T follicular helper cell (primary cell): Measurements from ENCODE around the gene ANKRD1.
"Not testable (repeated sequence)": the region's sequence is repeated elsewhere in the genome, so short reads cannot be mapped to it uniquely, and the experiment has no call there.

Experiments
- DNase-seq: peaks from one replicate; pipeline ENCODE4 v3.0.0-alpha.2; 2020; ENCODE audit warnings: low read depth

The ANKRD1 gene

DNA sequence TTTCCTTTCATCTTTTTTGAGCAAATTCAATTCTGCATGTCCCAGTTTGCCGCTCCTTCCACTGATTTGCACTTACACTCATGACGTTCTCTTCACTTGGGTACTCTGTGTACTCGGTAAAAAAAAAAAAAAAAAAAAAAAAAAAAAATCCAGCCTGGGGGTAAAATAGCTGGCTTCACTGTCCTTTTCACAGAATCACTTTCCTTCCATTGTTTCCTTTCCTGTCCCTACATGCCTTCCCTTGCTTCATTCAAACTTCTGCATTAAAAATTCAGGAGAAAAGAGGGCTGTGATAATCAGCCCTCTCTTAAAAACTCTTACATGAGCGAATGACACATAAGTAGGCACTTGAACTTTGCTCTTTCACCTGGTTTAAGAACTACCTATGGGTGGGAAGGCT is 8.7 kb downstream of the ANKRD1 start:
- DNase-seq, result no peak

DNA sequence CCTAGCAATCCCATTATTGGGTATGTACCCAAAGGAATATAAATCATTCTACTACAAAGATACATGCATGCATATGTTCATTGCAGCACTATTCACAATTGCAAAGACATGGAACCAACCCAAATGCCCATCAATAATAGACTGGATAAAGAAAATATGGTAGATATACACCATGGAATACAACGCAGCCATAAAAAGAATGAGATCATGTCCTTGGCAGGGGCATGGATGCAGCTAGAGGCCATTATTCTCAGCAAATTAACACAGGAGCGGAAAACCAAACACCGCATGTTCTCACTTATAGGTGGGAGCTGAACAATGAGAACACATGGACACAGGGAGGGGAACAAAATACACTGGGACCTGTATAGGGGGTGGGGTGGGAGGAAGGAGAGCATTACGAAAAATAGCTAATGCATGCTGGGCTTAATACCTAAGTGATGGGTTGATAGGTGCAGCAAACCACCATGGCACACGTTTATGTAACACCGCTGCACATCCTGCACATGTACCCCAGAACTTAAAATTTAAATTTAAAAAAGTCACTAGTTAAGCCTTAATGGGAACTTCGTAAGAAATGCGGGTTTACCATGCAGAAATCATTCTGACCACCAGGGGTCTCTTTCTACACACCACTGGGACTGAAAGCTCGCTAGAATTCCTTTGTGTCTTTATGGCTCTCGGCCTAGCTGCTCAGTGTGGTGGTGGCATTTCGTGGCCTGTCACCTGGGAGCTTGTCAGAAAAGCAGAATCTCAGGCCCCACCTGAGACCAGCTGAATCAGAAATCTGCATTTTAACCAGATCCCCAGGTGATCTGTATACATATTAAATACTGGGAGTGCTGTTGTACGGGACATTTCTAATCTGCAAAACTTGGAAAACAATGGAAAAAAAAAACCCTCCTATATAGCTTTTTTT is 9.5 kb downstream of the ANKRD1 start:
- peak; percentile 22 for DNase-seq

DNA sequence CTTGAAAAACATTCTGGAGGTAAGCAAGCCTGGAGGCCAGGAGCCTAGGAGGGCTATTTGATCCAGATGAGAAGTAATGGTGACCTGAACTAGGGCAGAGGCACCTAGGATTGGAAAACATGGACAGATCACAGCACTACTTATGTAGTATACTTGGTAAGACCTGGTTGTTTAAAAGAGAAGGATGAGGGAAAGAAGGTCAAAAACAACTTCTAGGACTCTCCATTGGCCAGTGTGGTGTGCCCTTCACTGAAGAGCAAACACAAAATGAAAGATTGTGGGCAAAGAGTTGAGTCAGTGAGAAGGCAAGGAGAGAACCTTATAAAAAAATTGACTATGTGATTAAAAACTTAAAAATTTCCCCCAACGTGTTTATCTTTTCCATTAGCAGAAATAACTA is 14.3 kb downstream of the ANKRD1 start:
- no peak for DNase-seq

DNA sequence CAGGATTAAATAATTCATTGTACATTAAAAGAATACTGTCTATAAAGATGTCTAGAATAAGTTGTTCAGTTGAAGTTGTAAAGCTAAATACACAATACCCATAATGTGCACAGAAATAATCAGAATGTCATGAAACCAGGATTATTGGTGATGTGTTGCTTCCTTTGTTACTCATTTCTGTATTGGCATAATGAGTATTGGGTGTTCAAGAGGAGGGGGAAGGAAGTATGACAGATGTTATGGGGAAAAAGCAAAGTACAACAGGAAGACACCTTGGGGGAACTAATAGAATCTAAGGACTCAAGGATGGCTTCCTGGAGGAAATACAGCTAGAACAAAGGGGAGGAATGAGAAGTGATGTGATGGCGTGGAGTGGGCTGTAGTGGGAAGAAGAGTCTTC is 15.0 kb downstream of the ANKRD1 start:
- no peak for DNase-seq

DNA sequence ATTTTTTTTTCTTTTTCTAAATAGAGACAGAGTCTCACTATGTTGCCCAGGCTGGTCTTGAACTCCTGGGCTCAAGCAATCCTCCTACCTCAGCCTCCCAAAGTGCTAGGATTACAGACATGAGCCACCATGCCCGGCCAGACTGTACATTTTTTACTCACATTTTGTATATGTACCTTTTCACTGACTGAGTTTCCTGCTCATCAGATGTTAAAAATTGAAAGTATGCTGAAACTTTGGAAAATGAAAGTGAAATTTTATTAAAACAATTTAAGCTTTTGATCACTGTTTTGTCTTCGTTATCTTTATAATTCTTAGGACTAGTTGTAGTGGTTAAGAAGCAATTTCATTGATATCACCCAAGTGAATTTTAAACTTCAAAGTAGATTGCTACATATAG is 24.0 kb downstream of the ANKRD1 start:
- DNase-seq, result not testable (repeated sequence)

DNA sequence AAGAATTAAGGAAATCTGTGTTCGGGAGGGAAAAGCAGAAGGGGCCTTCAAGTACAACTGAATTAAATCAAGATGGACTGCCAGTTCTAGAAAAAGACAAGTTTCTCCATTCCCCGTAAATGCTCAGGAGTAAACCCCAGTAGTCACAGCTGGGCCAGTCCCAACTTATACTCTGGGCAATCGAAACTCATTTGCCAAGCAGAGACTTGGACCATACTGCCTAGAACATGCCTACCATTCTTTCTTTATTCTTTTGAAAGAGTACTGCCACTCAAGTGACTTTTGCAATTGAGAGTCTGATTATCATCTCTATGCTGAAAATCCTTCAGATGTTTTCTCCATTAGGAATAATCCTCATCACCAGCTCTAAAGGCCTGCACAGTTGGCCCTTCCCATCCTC is 27.7 kb downstream of the ANKRD1 start:
- no peak for DNase-seq

DNA sequence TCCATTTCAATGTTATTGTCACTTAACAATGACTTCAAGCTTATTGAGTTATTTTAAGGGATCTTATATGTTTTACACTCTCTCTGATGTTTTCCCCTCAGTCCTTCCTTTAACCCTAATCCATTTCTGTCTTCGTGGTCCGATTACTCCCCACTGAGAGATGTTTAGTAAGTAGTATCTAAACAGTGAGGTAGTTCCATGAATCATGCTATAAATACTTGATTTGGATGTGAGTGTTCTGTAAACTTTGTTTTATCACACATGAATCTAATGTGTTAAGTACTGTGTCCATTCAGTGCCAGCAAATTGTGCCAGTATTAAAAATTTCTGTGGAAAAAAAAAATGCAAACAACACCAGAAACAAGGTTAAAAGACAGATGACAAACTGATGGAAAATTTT is 30.5 kb downstream of the ANKRD1 start:
- no peak for DNase-seq

DNA sequence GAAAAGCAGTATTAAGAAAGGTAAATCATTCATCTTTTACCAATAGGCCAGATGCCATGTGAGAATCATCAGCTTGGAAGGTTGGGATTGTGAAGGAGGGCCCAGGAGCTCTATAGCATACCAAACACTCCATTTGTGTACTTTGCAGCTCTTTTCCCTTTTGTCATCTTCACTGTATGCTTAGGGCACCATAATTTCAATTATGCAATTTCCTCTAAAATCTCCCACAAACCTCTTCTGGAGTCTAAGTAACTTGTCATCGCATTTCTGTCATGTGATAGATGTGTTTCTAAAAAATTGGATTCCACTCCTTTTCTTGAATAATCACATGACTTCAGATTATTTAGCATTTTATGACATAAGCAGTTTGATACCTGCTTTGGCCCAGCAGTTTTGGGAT is 31.3 kb downstream of the ANKRD1 start:
- DNase-seq, result no peak

DNA sequence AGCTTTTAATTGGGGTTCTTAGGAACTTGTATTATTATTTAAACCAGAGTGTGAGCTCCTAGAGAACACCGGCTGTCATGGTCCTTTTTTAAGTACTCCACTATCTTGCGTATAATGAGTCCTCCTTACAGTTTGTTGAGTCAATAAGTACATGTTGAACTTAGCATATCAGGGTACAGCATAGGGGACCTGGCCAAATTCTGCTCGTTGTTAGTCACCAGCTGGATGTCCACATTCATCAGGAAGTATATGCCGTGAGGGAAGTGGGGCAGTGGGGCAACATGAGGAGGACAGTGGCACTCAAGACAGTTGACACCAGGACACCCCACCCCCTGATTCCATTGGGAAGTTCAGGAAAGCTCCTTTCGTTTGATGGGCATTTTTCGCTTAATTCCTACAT is 32.5 kb downstream of the ANKRD1 start:
- DNase-seq, result no peak

DNA sequence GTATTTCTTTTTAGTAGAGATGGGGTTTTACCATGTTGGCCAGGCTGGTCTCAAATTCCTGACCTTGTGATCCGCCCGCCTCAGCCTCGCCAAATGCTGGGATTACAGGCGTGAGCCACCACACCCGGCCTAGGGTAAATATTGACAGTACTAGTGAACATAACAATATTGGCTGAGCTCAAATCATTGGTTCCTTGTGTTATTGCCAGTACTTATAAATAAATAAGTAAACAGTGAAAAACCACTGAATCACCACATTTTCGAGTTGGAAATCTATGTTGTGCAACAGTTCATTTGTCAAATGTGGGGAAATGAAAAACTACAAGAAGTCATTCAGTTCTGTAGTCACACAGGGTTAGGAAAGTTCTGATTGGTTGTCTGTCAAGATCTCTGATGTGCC is 33.3 kb downstream of the ANKRD1 start:
- no peak for DNase-seq

DNA sequence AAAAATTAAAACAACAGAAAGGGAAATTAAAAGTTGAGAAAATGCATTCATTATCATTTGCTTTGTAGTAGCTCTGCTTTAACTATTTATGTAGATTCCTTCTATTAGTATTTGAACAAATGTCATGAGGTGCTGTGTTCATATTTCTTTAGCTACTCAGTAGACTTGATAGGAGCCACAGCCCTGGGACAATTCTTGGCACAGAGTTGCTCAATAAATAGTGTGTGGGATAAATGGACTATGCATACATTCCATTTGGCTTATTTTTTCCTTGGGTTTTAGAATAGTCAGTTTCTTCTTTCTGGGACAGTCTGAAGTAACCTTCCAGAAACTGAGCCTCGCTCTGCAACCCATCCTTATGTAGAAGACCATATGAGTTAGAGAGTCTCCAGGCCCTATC is 35.7 kb downstream of the ANKRD1 start:
- no peak for DNase-seq

DNA sequence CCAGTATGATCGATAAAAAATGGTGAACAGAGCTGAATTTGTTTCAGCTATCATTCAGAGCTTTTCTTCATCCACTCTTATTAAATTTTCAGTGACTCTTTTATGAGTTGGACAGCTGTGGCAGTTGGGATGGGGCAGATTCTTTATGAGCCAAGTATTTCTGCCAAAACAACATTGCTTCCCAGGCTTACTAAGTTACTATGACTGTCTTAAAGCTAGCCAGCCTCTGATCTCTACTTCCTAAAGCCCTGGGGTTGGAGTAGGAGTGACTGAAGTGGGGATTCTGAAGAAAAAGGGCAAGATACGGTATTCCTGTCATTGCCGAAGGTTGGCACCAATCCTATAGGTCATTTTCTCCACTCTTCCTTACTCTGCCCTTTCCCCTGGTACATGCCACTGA is 36.5 kb downstream of the ANKRD1 start:
- no peak for DNase-seq

DNA sequence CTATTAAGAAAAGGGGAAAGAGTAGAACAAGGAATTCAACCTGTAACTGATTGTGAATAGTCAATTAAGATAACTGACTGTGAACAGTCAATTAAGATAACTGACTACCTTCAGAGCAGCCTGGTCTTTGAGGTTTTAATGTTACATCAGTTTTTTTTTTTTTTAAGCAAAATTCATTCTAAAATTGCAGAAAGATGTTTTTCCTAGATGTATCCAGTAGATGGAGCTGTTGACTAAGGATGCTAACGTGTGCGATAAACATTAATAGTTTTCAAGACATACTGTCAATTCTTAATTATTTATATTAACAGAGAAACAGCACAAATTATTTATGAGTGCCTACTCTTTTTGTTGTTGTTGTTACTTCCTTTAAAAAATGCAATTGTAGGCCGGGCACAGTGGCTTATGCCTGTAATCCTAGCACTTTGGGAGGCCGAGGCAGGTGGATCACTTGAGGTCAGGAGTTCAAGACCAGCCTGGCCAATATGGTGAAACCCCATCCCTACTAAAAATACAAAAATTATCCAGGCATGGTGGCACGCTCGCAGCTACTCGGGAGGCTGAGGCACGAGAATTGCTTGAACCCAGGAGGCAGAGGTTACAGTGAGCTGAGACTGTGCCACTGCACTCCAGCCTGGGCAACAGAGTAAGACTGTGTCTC is 40.7 kb downstream of the ANKRD1 start:
- DNase-seq, result not testable (repeated sequence)

DNA sequence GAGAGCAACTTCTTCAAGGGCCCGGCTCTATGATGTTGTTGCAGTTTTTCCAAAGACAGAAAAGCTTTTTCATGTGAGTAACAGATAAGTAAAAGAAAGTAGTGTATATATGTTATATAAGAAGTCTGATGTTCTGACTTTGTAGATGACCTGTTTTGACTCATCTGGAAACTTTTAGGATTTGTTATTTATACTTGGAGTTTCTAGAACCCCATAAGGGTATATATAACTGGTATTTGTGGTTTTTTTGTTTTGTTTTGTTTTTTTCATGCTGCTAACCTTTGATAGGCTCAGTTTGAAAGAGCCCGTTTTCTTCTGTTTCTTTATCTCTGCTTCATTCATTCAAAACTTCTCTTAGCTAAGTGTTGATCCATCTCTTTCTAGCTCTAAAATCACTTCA is 41.8 kb downstream of the ANKRD1 start:
- DNase-seq, result no peak

DNA sequence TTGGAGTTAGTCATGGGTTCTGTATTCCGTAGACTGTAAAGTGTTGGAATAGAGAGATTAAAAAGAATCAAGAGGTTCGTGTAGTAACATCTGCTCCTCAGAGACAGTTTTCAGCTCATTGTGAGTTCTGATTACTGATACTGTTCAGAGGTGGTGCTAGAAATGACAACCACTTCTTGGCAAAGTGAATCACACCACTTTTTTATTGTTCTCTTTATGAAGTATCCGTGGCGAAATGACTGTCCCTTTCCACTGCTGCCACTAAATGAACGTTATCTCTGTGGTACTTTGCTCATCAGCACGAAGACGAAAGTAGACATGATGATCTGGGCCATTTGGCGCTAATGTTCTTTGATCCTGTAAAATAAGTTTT is 48.3 kb downstream of the ANKRD1 start:
- no peak for DNase-seq

DNA sequence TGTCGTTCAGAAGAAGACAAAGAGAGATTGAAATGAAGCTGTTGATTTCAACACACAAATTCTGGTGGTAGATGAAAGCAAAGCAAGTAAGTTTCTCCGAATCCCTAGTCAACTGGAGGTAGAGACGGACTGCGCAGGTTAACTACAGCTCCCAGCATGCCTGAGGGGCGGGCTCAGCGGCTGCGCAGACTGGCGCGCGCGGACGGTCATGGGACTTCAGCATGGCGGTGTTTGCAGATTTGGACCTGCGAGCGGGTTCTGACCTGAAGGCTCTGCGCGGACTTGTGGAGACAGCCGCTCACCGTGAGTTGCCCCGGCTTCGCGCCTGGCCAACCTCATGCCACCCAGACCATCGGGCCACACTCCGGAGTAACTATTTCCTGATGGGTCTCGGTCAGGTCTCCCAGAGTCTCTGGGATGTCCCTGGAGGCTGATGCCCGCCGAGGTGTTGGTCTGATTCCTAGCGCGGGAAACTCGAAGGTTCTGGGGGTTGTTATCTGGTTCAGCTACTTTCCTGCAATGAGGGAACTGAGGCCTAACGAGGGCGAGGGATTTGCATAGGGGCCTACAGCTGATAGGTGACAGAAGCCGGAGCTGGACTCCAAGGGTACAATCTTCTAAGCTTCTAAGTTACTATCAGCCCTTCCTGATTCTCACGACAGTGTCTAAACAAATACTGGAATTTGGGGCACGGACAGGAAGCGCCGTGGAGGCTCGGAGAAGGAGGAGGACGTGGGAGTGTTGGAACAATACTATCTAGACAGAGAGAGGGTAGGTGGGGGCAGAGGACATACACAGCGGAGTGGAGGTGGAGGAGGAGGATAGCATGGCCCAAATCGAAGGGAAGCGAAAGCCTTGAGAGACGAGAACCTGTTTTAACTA is 48.9 kb downstream of the ANKRD1 start, which contains the start of gene RPP30:
RPP30 (plus strand) TSS at position 209 of the 882 bp plus-strand sequence; CDS start at position 222, 13 bp downstream.
- DNase-seq, result peak; percentile 69

DNA sequence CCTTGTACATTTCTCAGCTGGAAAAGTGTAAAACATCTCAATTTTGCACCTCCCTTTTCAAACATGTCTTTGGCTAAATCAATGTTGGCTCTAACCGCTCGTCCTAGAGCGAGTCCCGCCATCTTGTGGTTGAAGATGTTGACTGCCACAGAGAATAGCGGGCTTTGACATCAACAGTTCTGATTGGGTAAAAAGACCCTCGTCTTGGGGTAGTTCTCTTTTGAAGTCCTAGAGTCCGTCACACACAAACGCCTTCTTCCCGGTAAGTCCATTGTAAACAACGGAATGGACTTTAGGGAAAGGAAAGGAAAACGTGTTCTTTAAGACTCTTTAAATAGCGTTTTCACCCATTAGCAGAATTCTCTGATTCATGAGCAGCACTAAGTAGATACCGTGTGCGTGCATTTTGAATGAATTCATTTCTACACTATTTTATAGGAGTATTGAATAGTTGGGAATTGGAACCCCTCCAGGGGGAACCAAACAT is 49.6 kb downstream of the ANKRD1 start:
- DNase-seq, result peak; percentile 14

DNA sequence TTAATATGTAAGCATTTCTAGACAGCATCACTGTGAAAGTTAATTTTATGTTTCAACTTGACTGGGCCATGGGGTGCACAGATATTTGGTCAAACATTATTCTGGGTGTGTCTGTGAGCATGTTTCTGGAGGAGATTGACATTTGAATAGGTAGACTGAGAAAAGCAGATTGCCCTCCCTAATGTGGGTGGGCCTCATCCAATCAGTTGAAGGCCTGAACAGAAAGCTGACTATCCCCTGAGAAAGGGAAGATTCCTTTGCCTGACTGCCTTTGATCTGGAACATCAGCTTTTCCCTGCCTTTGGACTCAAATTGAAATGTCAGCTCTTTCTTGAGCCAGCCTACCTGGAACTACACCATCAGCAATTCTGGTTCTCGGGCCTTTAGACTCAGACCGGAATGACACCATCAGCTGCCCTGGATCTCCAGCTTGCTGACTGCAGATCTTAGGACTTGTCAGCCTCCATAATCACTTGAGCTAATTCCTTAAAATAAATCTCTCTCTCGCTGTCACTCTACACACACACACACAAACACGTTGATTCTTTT is 54.8 kb downstream of the ANKRD1 start:
- DNase-seq, result no peak

DNA sequence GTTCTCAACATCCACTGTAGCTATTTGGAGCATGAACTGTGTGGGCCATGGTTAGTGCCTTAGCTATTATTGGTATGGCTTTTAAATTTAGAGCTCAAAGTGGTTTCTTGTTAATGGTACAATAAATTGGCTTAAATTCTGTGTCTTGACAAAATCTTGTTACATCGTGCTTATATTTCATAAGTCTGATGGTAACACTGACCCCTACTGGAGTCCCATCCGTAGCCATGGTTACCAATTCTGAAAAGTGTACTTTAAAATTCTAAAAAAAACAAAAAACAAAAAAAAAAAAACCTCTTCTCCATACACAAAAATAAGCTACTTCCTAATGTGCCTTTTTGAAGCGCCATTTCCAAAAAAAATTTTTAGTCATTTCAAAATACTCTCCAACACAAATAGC is 55.5 kb downstream of the ANKRD1 start:
- DNase-seq, result no peak

DNA sequence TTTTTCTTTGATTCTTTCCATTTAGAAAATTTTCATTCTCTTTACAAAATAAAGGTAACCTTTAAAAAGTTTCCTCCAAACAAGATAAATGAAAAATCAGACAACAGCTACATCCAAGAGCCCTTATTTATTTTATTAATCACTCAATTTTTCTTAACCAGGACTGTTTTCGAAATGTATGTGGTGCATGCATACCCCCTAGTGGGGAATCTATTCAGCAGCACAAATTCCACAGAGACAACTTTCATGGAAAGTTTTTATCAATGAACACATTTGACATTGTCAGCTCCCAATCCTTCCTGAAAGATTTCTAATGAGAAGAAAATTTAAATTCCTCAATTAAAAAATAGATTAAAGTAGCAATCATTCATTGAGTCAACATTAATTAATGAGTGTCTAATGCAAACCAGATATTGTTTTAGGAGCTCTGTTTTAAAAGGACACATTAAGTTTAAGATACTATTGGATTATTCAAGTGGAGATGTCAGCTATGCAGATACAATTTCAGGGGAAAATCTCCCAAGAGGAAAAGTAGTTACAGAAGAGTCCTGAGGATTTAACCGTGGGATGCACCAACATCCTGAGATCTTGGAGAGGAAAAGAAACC is 57.9 kb downstream of the ANKRD1 start:
- no peak for DNase-seq
